HG02588 (cell line): Measurements from ENCODE around the gene CMPK2.
"Not testable (repeated sequence)": the region's sequence is repeated elsewhere in the genome, so short reads cannot be mapped to it uniquely, and the experiment has no call there.

ENCODE experiments used
- ATAC-seq: cut with Tn5 transposase; IDR thresholded peaks from one replicate; pipeline ENCODE4 v1.9.1; 2021; ENCODE audit warnings: mild to moderate bottlenecking, moderate library complexity; ENCODE audit not compliant: unreplicated experiment

Gene CMPK2

DNA sequence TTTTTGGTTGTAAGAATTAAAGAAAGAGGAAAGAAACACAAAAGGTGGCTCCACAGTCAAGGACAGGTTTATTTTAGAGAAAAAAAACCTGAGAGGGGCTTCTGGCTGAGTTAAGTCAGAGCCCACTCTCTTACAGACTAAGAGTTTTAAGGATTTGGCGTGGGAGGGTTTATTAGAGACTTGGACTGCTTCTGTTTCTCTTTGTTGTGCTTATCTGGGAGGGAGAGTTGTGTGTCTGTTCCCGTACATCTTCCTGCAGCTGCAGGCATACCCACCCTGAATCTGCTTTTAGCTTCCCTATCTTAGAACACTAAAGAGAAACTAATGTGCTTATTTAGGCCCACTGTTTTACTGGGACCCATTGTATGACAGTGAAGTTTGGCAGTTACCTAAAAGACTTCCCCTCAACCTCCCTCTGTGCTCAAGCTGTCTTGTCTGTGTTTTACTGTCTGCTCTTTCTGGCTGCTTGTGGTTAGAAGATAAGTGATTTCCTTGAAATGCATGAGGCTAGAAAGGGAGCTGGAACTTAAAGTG, 14.6 kb upstream of the CMPK2 start:
- ATAC-seq = no peak

DNA sequence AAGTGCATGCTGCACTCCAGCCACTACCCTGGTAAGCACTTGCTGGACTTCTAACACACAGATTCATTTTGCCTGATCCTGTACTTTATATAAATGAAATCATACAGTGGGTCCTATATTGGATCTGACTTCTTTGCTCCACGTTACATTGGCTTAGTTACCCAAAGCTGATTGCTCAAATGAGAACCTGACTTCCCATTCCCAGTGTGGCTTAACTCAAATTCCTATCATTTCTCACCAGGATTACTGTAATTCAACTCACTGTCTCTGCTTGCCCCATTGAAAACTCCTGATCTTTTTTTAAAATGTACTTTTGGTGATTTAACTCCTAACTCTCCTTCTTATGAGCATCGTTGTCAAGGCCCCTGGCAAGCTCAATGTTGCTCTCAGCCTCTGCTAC, 13.3 kb upstream of the CMPK2 start:
- ATAC-seq = no peak

DNA sequence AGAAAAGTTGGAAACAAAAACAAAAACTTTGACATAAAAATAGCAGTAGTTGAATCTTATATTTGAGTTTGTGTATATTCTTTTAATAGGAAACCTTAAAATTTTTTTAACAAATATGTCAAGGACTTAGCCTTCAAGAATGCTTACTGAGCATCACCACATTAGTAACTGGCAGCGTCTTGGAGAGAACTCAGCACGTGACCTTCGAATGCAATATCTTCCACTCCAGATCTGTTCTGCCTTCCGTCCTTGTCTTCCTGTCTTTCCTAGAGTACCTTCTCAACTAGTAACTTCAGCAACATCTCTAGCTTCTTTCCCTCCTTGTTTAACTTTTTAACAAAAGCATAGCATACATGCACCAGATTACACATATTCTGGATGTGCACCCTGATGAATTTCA, 12.8 kb upstream of the CMPK2 start:
- ATAC-seq = no peak

DNA sequence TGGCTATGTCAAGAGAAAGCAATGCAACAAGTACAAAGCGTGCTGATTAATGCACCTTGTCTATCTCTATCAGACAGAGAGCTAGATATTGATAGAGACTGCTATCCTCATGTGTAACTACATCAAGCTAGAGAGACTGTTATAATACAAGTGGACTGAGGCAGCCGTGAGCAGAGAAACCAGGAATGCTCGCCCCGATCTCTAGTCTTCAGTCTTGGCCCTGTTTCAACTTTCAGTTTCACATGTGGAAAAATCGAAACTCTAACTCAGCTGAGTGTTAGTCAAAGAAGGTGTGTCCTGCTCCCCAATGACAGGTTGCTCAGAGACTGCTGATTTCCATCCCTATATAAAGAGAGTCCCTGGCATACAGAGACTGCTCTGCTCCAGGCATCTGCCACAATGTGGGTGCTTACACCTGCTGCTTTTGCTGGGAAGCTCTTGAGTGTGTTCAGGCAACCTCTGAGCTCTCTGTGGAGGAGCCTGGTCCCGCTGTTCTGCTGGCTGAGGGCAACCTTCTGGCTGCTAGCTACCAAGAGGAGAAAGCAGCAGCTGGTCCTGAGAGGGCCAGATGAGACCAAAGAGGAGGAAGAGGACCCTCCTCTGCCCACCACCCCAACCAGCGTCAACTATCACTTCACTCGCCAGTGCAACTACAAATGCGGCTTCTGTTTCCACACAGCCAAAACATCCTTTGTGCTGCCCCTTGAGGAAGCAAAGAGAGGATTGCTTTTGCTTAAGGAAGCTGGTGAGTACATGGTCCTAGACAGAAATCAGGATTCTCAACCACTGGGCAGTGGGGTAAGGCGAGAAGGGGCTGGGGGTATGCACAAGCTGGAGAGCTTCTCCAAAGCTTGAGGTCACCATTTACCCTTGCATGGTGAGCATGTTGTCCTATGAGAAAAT, 11.9 kb upstream of the CMPK2 start, which contains the start of gene RSAD2:
TSS of gene RSAD2 (plus strand) at position 376 of the 903 bp plus-strand sequence. CDS start at position 400, 24 bp downstream.
- peak; percentile 91 for ATAC-seq

DNA sequence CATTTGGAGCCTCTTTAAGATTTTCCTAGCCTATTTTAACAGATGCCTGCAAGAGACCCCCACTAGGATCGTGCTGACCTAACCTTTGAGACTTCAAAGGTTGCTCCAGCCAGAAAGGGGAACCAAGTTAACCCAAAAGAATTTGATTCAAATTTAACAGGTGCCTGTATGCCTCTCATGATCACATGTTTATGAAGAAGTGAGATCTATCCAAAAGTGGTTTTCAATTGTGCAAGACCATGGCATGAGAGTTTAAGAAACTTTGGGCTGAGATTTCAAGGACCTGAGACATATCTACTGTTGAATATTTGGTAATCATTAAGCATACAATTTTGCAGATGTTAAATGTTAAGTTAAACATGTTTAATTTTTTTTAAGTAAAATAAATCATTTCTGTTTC, 10.6 kb upstream of the CMPK2 start:
- no peak for ATAC-seq

DNA sequence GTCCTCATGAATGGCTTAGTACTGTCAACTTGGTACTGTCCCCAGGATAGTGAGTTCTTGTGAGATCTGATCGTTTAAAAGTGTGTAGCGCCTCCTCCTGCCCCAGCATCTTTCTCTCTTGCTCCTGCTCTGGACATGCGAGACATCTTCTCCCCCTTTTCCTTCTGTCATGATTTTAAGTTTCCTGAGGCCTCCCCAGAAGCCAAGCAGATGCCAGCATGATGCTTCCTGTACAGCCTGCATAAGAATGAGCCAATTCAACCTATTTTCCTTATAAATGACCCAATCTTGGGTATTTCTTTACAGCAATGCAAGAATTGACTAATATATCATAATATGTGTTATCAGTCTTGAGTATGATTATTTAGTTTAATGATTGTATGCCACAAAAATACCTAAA, 8.3 kb upstream of the CMPK2 start:
- ATAC-seq = no peak

DNA sequence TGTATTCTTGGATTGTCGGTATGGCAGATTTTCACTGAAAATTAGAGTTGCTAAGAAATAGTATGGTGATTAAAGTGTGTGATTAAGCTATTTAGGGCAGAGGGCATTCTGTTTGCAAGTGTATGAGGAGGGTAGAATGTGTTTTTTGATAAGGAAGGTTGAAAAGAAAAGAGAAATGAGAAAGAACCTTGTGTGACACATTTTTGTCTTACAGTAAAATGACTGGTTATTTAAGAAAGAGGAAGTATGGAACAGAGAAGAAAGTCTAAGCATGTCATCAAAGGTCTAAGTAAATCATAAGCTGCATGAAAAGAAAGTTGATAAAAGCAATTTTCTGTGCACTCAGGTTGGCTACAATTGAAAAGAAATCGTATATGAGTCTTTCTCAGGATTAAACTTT, 6.7 kb upstream of the CMPK2 start:
- ATAC-seq = peak; percentile 71

DNA sequence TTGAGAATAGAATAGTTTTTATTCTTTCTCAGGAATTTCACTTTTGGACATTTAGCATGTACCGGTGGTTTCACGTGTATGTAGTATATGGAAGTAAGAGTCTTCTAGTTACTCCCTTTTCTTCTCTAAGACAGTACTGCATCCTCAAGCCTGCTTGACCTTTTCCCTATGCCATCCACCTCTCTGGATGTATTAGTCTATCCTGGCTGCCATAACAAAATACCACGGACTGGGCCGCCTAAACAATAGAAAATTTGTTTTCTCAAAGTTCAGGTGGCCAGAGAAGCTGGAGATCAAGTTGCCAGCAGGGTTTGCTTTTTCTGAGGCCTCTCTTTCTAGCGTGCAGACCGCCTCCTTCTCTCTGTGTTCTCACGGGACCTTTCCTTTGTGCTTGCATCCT, 1.3 kb upstream of the CMPK2 start:
- no peak for ATAC-seq

DNA sequence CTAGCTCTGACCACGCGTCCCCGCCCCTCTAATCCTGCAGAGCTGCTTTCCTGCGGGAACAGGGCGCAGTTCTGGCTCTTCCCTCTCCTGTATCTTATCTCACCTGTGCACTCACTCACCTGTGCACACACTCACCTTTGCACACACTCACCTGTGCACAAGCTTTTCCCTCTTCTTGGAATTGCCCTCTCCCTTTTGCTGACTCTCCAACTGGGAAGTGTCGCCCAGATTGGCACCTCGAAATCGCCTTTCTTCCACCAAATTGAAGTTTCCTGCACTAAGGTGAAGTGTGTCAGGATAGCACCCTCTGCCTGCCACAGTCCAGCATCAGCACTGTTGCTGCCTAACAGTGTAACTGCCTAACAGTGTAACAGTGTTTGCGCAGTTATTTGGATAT, 566 bp upstream of the CMPK2 start:
- ATAC-seq = peak; percentile 32

DNA sequence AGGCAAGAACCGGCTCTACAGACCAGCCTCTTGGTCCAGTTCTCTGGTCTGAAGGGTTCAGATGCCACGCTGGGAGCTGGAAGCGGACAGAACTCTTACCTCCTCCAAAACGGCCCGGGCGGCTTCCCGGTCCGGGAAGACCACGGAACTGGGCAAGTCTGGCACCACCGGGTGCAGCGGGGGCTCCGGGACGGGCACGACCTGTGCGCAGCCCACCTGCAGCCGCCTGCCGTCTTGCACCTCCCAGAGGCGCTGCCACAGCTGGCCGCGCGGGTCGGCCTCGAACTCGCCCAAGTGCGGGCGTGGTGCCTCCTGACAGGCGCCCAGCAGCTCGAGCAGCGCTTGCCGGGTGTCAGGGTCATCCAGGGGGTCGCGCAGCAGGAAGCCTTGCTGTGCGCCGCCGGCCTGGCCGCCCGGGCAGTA, 773 bp downstream of the CMPK2 start:
- peak; percentile 23 for ATAC-seq

DNA sequence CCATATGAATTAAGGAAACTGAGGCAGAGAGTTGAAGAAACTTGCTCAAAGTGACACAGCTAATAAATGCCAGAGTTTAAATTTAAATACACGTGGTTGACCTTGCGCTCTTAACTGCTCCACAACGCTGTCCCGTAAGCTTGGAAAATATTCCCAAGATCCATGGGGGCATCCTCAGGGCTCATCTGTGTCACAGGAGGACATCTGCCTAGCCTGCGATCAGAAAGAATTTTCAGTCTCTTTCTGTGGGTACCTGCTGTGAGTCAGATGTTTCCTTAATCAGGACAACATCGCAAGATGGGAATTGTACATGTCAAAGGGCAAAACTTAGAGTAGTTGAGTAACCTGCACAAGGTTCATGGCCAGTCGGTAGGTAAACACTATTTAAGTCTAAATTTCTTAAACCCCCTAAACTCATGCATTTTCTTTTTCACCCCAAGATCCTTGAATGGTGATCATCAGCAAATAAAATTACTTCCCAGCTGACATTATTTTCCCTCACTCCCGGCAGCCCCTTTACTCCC, 1.4 kb downstream of the CMPK2 start:
- no peak for ATAC-seq

DNA sequence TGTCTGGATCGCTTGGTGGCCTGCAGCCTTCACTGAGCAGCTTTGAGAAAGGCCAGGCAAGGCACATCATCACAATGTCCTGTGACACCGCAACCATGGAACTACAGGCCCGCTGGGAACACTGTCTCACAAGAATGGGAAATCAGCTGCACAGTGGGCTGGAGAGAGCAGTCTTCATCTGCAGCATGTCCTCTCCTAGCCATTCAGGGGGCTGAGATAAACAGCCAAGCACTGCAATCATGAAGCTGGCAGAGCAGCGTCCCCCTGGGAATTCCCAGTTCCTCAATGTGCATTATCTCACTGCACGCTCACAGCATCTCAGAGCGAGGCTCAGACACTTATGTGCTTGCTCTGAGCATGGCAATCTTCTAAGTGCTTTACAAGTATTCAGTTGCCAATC, 1.9 kb downstream of the CMPK2 start:
- no peak for ATAC-seq

DNA sequence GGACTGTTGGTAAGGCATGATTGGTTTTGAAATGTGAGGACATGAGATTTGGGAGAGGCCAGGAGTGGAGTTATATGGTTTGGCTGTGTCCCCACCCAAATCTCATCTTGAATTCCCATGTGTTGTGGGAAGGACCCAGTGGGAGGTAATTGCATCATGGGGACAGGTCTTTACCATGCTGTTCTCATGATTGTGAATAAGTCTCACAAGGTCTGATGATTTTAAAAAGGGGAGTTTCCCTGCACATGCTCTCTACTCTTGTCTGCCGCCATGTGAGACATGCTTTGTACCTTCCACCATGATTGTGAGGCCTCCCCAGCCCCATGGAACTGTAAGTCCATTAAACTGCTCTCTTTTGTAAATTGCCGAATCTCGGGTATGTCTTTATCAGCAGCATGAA, 5.4 kb downstream of the CMPK2 start:
- ATAC-seq = no peak

DNA sequence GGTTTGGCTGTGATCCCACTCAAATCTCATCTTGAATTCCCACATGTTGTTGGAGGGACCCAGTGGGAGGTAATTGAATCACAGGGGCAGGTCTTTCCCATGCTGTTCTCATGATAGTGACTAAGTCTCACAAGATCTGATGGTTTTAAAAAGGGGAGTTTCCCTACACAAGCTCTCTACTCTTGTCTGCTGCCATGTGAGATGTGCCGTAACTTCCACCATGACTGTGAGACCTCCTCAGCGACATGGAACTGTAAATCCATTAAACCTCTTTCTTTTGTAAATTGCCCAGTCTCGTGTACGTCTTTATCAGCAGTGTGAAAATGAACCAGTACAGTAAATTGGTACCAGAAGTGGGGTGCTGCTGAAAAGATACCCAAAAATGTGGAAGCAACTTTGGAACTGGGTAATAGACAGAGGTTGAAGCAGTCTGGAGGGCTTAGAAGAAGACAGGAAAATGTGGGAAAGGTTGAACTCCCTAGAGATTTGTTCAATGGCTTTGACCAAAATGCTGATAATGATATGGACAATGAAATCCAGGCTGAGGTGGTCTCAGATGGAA, 7.2 kb downstream of the CMPK2 start:
- not testable (repeated sequence) for ATAC-seq

DNA sequence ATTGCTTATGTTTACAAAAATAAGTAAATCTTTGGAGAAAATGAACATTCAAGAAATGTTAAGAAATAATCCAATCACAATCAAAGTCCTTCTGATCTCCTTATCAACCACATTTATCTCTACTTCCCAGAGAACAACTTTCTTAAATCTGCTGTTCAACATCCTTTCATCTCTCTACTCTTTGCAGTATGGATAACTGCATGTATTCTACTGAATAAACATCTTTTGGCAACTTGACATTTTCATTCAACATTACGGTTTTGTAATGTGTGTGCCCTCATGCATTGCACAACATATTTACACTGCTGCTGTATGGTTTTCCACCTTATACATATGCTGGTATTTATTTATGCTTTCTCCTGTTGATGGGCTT, 9.2 kb downstream of the CMPK2 start:
- no peak for ATAC-seq

DNA sequence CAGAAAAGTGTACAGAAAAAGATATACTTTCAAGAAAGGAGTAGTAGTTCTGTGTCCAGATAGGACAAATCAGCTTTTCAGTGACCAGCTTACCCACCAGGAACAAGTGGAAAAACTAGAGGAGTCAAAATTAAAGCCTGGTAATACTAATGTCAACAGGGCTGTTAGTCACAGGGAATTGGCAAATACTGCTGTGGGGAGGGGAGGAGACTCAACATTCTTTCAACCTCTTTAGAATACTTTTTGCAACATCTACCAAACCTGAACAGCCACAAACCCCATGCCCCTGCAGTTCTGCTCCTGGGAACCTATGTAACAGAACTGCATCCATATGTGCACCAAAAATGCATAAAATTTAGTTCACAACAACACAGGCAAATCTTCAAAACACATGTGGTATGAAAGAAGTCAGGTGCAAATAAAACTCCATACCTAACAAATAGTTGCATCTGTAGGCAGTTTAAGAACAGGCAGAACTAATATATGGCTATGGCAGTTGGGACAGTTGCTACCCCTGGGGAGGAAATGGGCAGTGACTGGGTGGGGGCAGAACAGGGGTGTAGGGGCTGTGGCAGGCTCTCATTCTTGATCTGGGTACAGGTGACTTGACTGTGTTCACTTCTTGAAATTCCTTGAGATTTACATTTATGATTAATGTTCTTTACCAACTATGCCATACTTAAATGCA, 9.7 kb downstream of the CMPK2 start:
- ATAC-seq = no peak

DNA sequence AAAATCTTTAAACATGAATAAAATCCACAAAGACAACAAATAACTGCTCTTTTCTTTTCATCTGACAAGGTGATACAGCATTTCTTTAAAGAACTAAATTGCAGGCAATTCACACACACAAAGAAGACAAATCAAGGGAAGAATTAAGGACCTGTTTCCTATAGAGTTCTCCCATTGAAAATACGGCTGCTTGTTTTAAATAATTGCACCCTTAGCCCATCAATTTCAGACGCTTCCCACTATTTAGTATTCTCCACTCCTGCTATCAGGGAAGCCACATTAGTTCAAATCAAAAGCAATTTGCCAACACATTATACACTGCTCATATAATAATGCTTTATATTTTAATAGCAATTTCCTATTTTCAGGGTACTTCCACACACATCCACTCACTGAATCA, 11.3 kb downstream of the CMPK2 start:
- ATAC-seq = no peak

DNA sequence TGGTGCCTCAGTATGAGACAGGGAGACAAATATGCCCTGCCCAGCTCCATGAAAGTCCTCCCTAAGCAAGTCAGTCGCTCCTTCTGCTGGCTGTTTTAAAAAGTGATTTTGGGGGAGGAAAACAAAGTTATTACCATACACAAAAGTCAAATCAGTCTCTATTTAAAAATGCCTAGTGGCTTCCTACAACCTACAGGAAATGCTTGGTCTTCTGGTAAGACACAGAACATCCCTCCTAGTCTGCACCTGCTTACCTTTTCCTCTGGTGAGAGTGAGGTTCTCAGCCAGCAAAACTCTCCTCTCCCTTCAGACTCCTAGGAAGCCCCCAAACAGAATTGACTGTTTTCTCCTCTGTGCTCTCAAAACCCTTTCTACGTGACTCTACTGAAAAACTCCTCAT, 13.5 kb downstream of the CMPK2 start:
- ATAC-seq = no peak

DNA sequence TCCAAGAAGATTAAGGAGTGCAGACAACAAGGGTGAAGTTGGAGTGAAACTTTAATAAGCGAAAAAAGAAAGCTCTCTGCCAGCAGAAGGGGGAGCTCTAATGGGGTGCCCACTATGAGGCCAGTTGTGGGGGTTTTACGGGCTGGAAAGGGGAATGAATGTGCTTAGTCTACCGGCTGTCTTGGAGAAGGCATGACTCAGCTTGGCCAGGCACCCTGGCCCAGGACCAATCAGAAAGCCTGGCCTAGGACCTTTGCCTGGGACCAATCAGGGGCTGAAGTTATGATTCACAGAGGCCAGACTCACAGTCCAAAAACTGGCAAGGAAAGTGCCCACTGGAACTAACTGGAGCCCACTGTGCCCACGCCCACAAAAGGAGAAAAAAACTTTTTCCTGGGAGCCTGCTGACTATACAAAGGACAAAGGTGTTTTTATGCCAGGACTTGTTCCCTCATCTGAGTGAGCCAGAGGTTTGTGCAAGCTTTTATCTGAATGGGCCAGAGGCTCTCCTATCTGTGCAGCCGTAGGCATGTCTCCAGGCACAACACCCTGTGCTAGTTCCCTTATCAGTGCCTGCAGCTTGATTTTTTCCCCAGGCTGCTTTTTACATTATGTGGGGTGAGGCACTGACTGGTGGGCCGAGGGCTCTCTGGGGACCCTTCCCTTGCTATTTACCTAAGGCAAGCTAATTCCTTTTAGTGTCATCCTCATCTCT, 18.6 kb downstream of the CMPK2 start:
- ATAC-seq = no peak

DNA sequence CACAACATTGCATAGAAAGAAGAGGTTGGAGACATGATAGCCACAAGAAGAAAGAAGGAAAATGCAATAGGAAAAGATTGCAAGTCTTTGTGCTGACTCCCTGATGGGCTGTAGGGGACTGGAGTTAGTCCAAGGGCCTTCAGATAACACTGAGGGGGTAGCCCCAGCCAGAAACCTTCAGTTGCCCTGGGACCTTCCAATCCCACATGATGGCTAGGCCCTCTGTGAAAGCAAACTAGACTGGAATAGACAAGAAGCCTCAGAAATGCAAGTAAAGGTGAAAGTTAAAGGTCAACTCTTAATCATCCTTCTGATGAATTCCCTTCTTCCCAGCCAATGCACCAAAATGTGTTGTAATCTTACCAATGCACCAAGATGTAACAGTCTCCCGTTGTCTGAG, 19.2 kb downstream of the CMPK2 start:
- no peak for ATAC-seq

DNA sequence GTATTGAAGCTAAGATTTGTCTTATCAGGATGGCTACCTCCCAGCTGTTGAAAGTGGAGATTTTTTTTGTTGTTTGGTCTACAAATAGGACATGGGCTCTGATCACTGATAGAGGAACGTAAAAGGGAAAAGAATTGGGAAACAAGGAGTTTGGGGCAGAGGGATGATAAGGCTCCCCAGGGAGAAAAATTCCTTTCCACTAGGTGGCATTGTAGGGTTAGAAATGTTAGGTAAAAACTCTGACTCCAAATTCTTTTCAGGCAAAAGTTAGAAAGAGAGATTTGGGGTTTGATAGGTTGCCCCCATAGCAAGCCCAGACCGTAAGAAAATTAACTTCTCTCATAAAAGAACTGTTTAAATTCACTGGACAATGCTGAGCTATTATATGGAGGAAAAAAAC, 19.8 kb downstream of the CMPK2 start:
- no peak for ATAC-seq
